Omental fat pad (tissue), 4 donors: ENCODE measurements around the gene INPP5B. TPM values are rescaled to one million over a fixed set of nuclear protein-coding genes. Genes with fewer than 3 reads are reported as not detected.
"Not testable (repeated sequence)": the region's sequence is repeated elsewhere in the genome, so short reads cannot be mapped to it uniquely, and the experiment has no call there.

ENCODE experiments used
- ATAC-seq: fragments of 150-250 bp; one replicate; pipeline ENCODE4 v1.9.1; 2016; ENCODE audit warnings: mild to moderate bottlenecking, moderate library complexity; ENCODE audit not compliant: low FRiP score
- DNase-seq: peaks from one replicate; pipeline ENCODE4 v3.0.0-alpha.2; 2019; ENCODE audit warnings: low spot score
- total RNA-seq, 4 donors: library from RNA; depleted of rRNA; stranded (reverse); fragments of >200 nt; gene quantifications; one replicate each; pipeline ENCODE4 v1.1.0, GENCODE V29; 2016
- TF ChIP-seq, protein P1 (sequence below), 3 donors: fragments of 450-650 bp; IDR thresholded peaks; one replicate each; pipeline ENCODE4 v1.5.1; 2016 to 2017; ENCODE audit warnings: antibody characterized with exemption in 3 of 3, mild to moderate bottlenecking in 3 of 3, moderate library complexity in 2 of 3

Gene INPP5B
- total RNA-seq, 4 donors from 2014 or later: 16.2 to 45.6 (median 27.0) TPM

DNA sequence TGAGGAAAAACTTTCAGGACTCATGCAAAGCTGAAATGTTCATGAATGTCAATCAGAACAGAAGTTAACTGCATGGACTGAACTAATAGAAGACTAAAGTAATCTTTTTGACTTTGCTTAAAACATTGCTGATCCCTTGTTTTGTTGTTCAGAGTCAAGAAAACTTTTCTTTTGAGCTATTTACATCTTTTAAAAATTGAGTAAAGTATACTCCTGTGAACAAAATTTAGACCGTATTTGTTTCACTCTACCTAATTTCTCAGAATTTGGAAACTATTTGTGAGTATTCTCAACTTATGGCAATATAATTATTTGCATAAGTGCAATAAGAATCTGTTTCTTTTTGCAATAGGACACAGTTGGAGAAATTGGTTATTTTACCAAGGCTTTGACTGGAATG is 41.1 kb downstream of the INPP5B start:
- TF ChIP-seq, protein P1, sequence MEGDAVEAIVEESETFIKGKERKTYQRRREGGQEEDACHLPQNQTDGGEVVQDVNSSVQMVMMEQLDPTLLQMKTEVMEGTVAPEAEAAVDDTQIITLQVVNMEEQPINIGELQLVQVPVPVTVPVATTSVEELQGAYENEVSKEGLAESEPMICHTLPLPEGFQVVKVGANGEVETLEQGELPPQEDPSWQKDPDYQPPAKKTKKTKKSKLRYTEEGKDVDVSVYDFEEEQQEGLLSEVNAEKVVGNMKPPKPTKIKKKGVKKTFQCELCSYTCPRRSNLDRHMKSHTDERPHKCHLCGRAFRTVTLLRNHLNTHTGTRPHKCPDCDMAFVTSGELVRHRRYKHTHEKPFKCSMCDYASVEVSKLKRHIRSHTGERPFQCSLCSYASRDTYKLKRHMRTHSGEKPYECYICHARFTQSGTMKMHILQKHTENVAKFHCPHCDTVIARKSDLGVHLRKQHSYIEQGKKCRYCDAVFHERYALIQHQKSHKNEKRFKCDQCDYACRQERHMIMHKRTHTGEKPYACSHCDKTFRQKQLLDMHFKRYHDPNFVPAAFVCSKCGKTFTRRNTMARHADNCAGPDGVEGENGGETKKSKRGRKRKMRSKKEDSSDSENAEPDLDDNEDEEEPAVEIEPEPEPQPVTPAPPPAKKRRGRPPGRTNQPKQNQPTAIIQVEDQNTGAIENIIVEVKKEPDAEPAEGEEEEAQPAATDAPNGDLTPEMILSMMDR (IDR thresholded peaks at IDR 0.05): no peak
- ATAC-seq: no peak
- no peak for DNase-seq

- not testable (repeated sequence) for DNase-seq, ATAC-seq
These were observed 42.9 kb downstream of the INPP5B start for GRCh38 chr1:37903921-37904320.

GRCh38 chr1:37902983-37903382 is 43.9 kb downstream of the INPP5B start:
- no peak for DNase-seq
- TF ChIP-seq, protein P1 (IDR thresholded peaks at IDR 0.05): no peak
- no peak for ATAC-seq

DNA sequence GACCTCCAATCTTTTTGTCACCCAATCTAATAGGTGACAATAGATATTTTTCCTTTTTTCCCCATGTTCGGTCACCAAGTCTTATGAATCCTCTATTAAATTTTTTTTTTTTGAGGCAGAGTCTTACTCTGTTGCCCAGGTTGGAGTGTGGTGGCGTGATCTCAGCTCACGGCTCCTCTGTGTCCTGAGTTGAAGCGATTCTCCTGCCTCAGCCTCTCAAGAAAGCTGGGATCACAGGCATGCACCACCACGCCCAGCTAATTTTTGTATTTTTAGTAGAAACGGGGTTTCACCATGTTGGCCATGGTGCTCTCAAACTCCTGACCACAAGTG is 45.0 kb downstream of the INPP5B start:
- ATAC-seq (no peak), DNase-seq (no peak)
- TF ChIP-seq, protein P1 (IDR thresholded peaks at IDR 0.05): no peak

- ATAC-seq (no peak), DNase-seq (no peak)
- TF ChIP-seq, protein P1 (IDR thresholded peaks at IDR 0.05): no peak
These were observed 45.5 kb downstream of the INPP5B start for GRCh38 chr1:37901191-37901892.

DNA sequence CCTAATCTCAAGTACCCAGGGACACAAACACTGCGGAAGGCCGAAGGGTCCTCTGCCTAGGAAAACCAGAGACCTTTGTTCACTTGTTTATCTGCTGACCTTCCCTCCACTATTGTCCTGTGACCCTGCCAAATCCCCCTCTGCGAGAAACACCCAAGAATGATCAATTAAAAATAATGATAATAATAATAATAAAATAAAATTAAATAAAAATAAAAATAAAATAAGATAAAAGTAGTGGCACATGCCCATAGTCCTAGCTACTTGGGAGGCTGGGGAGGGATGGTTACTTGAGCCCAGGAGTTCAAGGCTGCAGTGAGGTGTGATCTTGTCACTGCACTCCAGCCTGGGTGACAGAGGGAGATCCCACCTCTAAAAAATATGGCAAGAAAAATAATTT is 49.3 kb downstream of the INPP5B start:
- ATAC-seq: not testable (repeated sequence)

DNA sequence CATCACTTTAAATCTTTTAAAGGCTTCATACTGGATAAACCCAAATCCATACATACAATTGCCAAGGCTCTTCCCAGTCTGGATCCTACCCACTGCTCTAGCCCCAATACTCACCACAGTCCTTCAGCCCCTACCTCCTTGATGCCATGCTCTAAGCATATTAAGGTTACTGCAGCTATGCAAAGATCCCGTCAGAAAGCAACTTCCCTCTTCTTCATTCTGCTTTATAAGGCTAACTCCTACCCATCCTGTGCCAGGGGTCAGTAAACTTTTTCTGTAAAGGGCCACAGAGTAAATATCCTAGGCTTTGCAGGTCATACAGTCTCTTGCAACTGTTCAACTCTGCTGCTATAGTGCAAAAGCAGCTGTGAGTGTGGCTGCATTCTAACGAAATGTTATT is 53.2 kb downstream of the INPP5B start:
- DNase-seq (no peak), ATAC-seq (no peak)
- TF ChIP-seq, protein P1 (IDR thresholded peaks at IDR 0.05): no peak

More for the DNA sequence above, 49.3 kb downstream of the INPP5B start:
- DNase-seq: not testable (repeated sequence)

DNA sequence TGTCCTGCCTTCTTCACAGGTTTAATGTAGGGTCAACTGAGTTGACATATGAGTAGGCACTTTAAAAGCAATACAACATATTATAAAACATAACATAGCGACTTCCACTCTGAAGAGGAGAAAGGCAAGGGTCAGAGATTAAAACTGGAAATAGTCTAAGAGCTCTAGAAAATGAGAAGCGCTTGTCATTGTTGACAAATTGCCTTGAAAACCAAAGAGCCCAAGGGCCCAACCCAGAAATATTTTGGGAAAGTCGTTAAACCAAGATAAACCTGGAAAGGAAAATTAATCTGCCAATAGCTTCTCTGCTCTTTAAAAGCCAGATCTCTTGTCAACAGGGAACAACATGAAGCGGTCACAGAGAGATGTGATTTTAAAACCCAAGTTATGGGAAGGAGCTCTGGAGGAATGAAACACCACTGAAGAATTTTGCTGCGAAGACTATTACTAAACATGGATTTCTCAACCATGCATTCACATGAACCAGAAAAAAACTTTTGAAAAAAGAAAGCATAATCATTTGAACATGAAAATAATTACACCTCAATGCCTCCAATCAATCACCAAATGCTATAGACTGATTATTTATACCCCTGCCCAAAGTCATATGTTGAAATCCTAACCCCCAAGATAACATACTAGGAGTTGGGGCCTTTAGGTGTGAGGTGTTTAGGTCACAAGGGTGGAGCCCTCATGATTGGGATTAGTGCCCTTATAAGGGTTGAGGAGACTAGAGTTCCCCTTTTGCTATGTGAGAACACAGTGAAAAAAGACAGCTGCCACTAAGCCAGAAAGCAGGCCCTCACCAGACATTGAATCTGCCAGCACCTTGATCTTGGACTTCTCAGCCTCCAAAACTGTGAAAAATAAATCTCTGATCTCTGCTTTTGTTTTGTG is 54.5 kb downstream of the INPP5B start:
- TF ChIP-seq, protein P1 (IDR thresholded peaks at IDR 0.05): no peak
- no peak for DNase-seq

More for the DNA sequence above, 54.5 kb downstream of the INPP5B start:
- no peak for ATAC-seq
